WTC11 (cell line): ENCODE measurements around the gene GFRA1. TPM values are rescaled to one million over a fixed set of nuclear protein-coding genes. Genes with fewer than 3 reads are reported as not detected.

Experiments
- ATAC-seq: fragments of 200-7000 bp; cut with Tn5 transposase; 2 replicates; pipeline ENCODE4 v1.10.0; 2021; ENCODE audit warnings: mild to moderate bottlenecking, moderate library complexity
- CTCF ChIA-PET: fragments of 300-600 bp; sonication (Branson Sonifier 250); formaldehyde crosslinking; loops from one replicate; lab custom pipeline; 2021; ENCODE audit warnings: antibody characterized with exemption; lab: Charles Lee
- POLR2A ChIA-PET: fragments of 350-600 bp; sonication (Branson Sonifier 250); formaldehyde crosslinking; loops from one replicate; lab custom pipeline; 2021; ENCODE audit warnings: antibody characterized with exemption; lab: Charles Lee
- DNase-seq: peaks from one replicate; pipeline ENCODE4 v3.0.0; 2021; ENCODE audit warnings: low spot score
- H3K27ac Mint-ChIP-seq: 2 replicates; pipeline ENCODE4 v1.8.0; 2021; ENCODE audit warnings: mixed read lengths
- H3K27me3 Mint-ChIP-seq: 2 replicates; pipeline ENCODE4 v1.8.0; 2021; ENCODE audit warnings: low read depth, mild to moderate bottlenecking, moderate library complexity, mixed read lengths
- H3K36me3 Mint-ChIP-seq: 2 replicates; pipeline ENCODE4 v1.8.0; 2021; ENCODE audit warnings: mixed read lengths
- H3K4me1 Mint-ChIP-seq: 2 replicates; pipeline ENCODE4 v1.8.0; 2022; ENCODE audit warnings: mixed read lengths
- H3K4me3 Mint-ChIP-seq: 2 replicates; pipeline ENCODE4 v1.8.0; 2021; ENCODE audit warnings: mild to moderate bottlenecking, moderate library complexity, mixed read lengths
- H3K9me3 Mint-ChIP-seq: 2 replicates; pipeline ENCODE4 v1.8.0; 2021; ENCODE audit warnings: mixed read lengths
- CREM ChIP-seq: sonication (generic); formaldehyde crosslinking; IDR thresholded peaks from 2 replicates; pipeline ENCODE4 v1.8.1; 2022; ENCODE audit warnings: mild to moderate bottlenecking, missing genetic modification reagents, moderate library complexity
- ELF4 ChIP-seq: sonication (generic); formaldehyde crosslinking; IDR thresholded peaks from 2 replicates; pipeline ENCODE4 v1.8.1; 2022; ENCODE audit warnings: low read depth, mild to moderate bottlenecking, moderate library complexity, missing genetic modification reagents
- EMX1 ChIP-seq: fragments of 250-450 bp; sonication (Bioruptor Pico); IDR thresholded peaks from 2 replicates; pipeline ENCODE4 v1.8.0; 2021; ENCODE audit warnings: mild to moderate bottlenecking
- GABPB1 ChIP-seq: sonication (generic); formaldehyde crosslinking; IDR thresholded peaks from 2 replicates; pipeline ENCODE4 v1.8.1; 2023; ENCODE audit warnings: mild to moderate bottlenecking, missing genetic modification reagents
- GTF2I ChIP-seq: fragments of 250-450 bp; sonication (Bioruptor Pico); conservative IDR thresholded peaks from 2 replicates; pipeline ENCODE4 v1.4.0; 2021; ENCODE audit warnings: mild to moderate bottlenecking
- IRF2 ChIP-seq: sonication (generic); formaldehyde crosslinking; IDR thresholded peaks from 2 replicates; pipeline ENCODE4 v1.8.0; 2022; ENCODE audit warnings: low read depth, missing genetic modification reagents, borderline replicate concordance
- MYBL2 ChIP-seq: sonication (generic); formaldehyde crosslinking; IDR thresholded peaks from 2 replicates; pipeline ENCODE4 v1.8.1; 2023; ENCODE audit warnings: mild to moderate bottlenecking, moderate library complexity, missing genetic modification reagents
- NFATC4 ChIP-seq: fragments of 250-450 bp; sonication (Bioruptor Pico); IDR thresholded peaks from 2 replicates; pipeline ENCODE4 v1.9.0; 2021; ENCODE audit warnings: mild to moderate bottlenecking
- NFE2L1 ChIP-seq: sonication (generic); formaldehyde crosslinking; IDR thresholded peaks from 2 replicates; pipeline ENCODE4 v1.8.1; 2023; ENCODE audit warnings: missing genetic modification reagents
- NFYB ChIP-seq: sonication (generic); formaldehyde crosslinking; conservative IDR thresholded peaks from 2 replicates; pipeline ENCODE4 v1.8.0; 2022; ENCODE audit warnings: low read depth, missing genetic modification reagents
- NR1H2 ChIP-seq: sonication (generic); formaldehyde crosslinking; IDR thresholded peaks from 2 replicates; pipeline ENCODE4 v1.9.0; 2021; ENCODE audit warnings: mild to moderate bottlenecking, moderate library complexity, missing genetic modification reagents
- RORB ChIP-seq: fragments of 250-450 bp; sonication (Bioruptor Pico); IDR thresholded peaks from 2 replicates; pipeline ENCODE4 v1.9.0; 2021; ENCODE audit warnings: mild to moderate bottlenecking
- ZBTB21 ChIP-seq: sonication (generic); formaldehyde crosslinking; IDR thresholded peaks from 2 replicates; pipeline ENCODE4 v1.8.1; 2023; ENCODE audit warnings: mild to moderate bottlenecking, missing genetic modification reagents, borderline replicate concordance
- ZNF263 ChIP-seq: sonication (generic); formaldehyde crosslinking; IDR thresholded peaks from 2 replicates; pipeline ENCODE4 v1.8.1; 2022; ENCODE audit warnings: low read depth, mild to moderate bottlenecking, moderate library complexity, missing genetic modification reagents
- ZNF423 ChIP-seq: fragments of 250-450 bp; sonication (Bioruptor Pico); IDR thresholded peaks from 2 replicates; pipeline ENCODE4 v2.1.2; 2022; ENCODE audit warnings: mild to moderate bottlenecking, moderate library complexity
- total RNA-seq: library from RNA; stranded (reverse); gene quantifications from 3 replicates; pipeline ENCODE4 v1.2.3, GENCODE V29; 2021
- TF ChIP-seq, protein P1 (sequence below): sonication (generic); formaldehyde crosslinking; IDR thresholded peaks from 2 replicates; pipeline ENCODE4 v1.8.1; 2023; ENCODE audit warnings: mild to moderate bottlenecking, missing genetic modification reagents, moderate library complexity
- TF ChIP-seq, protein P2 (sequence below): sonication (generic); formaldehyde crosslinking; IDR thresholded peaks from 2 replicates; pipeline ENCODE4 v1.8.0; 2023; ENCODE audit warnings: mild to moderate bottlenecking, missing genetic modification reagents
- TF ChIP-seq, protein P3 (sequence below): sonication (generic); formaldehyde crosslinking; IDR thresholded peaks from 2 replicates; pipeline ENCODE4 v1.8.1; 2022; ENCODE audit warnings: low read depth, missing genetic modification reagents, borderline replicate concordance
- TF ChIP-seq, protein P4 (sequence below): sonication (generic); formaldehyde crosslinking; IDR thresholded peaks from 2 replicates; pipeline ENCODE4 v1.8.1; 2023; ENCODE audit warnings: mild to moderate bottlenecking, missing genetic modification reagents
- TF ChIP-seq, protein P5 (sequence below): fragments of 250-450 bp; sonication (Bioruptor Pico); IDR thresholded peaks from 2 replicates; pipeline ENCODE4 v1.9.0; 2021; ENCODE audit warnings: mild to moderate bottlenecking
- TF ChIP-seq, protein P6 (sequence below): fragments of 250-450 bp; sonication (Bioruptor Pico); IDR thresholded peaks from 2 replicates; pipeline ENCODE4 v1.9.0; 2021; ENCODE audit warnings: mild to moderate bottlenecking
- TF ChIP-seq, protein P7 (sequence below): sonication (generic); formaldehyde crosslinking; IDR thresholded peaks from 2 replicates; pipeline ENCODE4 v1.8.1; 2023; ENCODE audit warnings: mild to moderate bottlenecking, missing genetic modification reagents, borderline replicate concordance
- TF ChIP-seq, protein P8 (sequence below): sonication (generic); formaldehyde crosslinking; IDR thresholded peaks from 2 replicates; pipeline ENCODE4 v1.8.0; 2022; ENCODE audit warnings: mild to moderate bottlenecking, missing genetic modification reagents

GFRA1 gene
- total RNA-seq, 1 experiment from 2014 or later: 4.4 TPM

DNA sequence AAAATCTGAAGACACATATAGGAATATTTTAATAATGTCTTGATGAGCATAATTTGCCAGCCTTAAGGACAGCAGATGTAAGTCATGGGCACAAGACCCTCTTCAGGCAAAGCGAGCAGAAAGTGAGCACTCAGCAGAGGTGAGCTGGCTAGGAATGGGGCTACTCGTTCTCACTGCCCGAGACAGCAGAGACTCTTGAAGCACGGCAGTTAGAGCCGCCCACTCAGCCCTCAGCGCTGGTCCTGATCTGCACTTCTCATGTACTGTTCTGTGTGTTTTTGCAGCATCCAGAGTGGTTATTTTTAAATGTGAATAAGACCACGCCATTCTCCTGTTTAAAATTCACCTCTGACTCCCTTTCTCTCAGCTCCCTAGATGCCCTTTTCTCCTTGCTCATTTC, 65.3 kb downstream of the GFRA1 start (continued):
- TF ChIP-seq, protein P1, sequence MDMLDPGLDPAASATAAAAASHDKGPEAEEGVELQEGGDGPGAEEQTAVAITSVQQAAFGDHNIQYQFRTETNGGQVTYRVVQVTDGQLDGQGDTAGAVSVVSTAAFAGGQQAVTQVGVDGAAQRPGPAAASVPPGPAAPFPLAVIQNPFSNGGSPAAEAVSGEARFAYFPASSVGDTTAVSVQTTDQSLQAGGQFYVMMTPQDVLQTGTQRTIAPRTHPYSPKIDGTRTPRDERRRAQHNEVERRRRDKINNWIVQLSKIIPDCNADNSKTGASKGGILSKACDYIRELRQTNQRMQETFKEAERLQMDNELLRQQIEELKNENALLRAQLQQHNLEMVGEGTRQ: no peak
- TF ChIP-seq NFYB (CRISPR knock-in tag) (no peak), CREM (CRISPR knock-in tag) (no peak), ZBTB21 (CRISPR knock-in tag) (no peak), NR1H2 (CRISPR knock-in tag) (no peak)
- TF ChIP-seq, protein P2, sequence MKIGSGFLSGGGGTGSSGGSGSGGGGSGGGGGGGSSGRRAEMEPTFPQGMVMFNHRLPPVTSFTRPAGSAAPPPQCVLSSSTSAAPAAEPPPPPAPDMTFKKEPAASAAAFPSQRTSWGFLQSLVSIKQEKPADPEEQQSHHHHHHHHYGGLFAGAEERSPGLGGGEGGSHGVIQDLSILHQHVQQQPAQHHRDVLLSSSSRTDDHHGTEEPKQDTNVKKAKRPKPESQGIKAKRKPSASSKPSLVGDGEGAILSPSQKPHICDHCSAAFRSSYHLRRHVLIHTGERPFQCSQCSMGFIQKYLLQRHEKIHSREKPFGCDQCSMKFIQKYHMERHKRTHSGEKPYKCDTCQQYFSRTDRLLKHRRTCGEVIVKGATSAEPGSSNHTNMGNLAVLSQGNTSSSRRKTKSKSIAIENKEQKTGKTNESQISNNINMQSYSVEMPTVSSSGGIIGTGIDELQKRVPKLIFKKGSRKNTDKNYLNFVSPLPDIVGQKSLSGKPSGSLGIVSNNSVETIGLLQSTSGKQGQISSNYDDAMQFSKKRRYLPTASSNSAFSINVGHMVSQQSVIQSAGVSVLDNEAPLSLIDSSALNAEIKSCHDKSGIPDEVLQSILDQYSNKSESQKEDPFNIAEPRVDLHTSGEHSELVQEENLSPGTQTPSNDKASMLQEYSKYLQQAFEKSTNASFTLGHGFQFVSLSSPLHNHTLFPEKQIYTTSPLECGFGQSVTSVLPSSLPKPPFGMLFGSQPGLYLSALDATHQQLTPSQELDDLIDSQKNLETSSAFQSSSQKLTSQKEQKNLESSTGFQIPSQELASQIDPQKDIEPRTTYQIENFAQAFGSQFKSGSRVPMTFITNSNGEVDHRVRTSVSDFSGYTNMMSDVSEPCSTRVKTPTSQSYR (CRISPR knock-in tag): no peak
- TF ChIP-seq, protein P3, sequence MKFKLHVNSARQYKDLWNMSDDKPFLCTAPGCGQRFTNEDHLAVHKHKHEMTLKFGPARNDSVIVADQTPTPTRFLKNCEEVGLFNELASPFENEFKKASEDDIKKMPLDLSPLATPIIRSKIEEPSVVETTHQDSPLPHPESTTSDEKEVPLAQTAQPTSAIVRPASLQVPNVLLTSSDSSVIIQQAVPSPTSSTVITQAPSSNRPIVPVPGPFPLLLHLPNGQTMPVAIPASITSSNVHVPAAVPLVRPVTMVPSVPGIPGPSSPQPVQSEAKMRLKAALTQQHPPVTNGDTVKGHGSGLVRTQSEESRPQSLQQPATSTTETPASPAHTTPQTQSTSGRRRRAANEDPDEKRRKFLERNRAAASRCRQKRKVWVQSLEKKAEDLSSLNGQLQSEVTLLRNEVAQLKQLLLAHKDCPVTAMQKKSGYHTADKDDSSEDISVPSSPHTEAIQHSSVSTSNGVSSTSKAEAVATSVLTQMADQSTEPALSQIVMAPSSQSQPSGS (CRISPR knock-in tag): no peak

DNA sequence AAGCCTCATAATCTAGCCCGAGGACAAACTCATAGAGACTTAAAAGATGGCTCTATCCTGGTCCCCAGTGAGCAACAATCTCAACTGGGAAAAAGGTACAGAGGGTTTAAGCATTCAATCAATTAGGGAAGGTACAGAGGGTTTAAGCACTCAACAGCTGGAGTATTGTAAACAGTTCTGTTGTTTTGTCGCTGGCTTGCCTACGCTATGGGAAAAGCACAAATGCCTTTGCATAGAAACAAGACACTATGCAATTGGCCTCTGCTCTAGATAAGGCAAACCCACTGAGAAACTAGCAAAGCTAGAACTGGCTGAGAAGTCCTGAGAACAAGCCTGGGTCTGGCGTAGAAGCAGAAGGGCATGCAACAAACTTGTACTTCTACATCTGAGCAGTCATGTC, 69.3 kb downstream of the GFRA1 start:
- Mint-ChIP-seq H3K9me3 (no peaks in the 10 kb centered on the region), H3K27me3 (no peaks in the 10 kb centered on the region), H3K27ac (no peak overlapping the region), H3K4me3 (no peak overlapping the region), H3K4me1 (no peaks in the 10 kb centered on the region), H3K36me3 (no peaks in the 10 kb centered on the region)
- CTCF ChIA-PET: interaction anchor here (0.6 kb wide), 1 partner anchor 294 kb away, joined by 4 read pairs; no protein-coding TSS in a partner anchor
- no peak for DNase-seq
- ATAC-seq: no peak
- POLR2A ChIA-PET: no interaction called here
- TF ChIP-seq, protein P4, sequence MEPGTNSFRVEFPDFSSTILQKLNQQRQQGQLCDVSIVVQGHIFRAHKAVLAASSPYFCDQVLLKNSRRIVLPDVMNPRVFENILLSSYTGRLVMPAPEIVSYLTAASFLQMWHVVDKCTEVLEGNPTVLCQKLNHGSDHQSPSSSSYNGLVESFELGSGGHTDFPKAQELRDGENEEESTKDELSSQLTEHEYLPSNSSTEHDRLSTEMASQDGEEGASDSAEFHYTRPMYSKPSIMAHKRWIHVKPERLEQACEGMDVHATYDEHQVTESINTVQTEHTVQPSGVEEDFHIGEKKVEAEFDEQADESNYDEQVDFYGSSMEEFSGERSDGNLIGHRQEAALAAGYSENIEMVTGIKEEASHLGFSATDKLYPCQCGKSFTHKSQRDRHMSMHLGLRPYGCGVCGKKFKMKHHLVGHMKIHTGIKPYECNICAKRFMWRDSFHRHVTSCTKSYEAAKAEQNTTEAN (CRISPR knock-in tag): no peak
- TF ChIP-seq, protein P5, sequence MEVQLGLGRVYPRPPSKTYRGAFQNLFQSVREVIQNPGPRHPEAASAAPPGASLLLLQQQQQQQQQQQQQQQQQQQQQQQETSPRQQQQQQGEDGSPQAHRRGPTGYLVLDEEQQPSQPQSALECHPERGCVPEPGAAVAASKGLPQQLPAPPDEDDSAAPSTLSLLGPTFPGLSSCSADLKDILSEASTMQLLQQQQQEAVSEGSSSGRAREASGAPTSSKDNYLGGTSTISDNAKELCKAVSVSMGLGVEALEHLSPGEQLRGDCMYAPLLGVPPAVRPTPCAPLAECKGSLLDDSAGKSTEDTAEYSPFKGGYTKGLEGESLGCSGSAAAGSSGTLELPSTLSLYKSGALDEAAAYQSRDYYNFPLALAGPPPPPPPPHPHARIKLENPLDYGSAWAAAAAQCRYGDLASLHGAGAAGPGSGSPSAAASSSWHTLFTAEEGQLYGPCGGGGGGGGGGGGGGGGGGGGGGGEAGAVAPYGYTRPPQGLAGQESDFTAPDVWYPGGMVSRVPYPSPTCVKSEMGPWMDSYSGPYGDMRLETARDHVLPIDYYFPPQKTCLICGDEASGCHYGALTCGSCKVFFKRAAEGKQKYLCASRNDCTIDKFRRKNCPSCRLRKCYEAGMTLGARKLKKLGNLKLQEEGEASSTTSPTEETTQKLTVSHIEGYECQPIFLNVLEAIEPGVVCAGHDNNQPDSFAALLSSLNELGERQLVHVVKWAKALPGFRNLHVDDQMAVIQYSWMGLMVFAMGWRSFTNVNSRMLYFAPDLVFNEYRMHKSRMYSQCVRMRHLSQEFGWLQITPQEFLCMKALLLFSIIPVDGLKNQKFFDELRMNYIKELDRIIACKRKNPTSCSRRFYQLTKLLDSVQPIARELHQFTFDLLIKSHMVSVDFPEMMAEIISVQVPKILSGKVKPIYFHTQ (CRISPR knock-in tag): no peak
- TF ChIP-seq IRF2 (no peak), ELF4 (CRISPR knock-in tag) (no peak), EMX1 (CRISPR knock-in tag) (no peak), MYBL2 (CRISPR knock-in tag) (no peak), ZNF263 (CRISPR knock-in tag) (no peak), ZNF423 (CRISPR knock-in tag) (no peak), RORB (no peak), NFE2L1 (CRISPR knock-in tag) (no peak), GTF2I (no peak), NFATC4 (no peak), NFYB (CRISPR knock-in tag) (no peak), GABPB1 (CRISPR knock-in tag) (no peak)
- TF ChIP-seq, protein P6, sequence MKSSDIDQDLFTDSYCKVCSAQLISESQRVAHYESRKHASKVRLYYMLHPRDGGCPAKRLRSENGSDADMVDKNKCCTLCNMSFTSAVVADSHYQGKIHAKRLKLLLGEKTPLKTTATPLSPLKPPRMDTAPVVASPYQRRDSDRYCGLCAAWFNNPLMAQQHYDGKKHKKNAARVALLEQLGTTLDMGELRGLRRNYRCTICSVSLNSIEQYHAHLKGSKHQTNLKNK (CRISPR knock-in tag): no peak
- TF ChIP-seq, protein P7, sequence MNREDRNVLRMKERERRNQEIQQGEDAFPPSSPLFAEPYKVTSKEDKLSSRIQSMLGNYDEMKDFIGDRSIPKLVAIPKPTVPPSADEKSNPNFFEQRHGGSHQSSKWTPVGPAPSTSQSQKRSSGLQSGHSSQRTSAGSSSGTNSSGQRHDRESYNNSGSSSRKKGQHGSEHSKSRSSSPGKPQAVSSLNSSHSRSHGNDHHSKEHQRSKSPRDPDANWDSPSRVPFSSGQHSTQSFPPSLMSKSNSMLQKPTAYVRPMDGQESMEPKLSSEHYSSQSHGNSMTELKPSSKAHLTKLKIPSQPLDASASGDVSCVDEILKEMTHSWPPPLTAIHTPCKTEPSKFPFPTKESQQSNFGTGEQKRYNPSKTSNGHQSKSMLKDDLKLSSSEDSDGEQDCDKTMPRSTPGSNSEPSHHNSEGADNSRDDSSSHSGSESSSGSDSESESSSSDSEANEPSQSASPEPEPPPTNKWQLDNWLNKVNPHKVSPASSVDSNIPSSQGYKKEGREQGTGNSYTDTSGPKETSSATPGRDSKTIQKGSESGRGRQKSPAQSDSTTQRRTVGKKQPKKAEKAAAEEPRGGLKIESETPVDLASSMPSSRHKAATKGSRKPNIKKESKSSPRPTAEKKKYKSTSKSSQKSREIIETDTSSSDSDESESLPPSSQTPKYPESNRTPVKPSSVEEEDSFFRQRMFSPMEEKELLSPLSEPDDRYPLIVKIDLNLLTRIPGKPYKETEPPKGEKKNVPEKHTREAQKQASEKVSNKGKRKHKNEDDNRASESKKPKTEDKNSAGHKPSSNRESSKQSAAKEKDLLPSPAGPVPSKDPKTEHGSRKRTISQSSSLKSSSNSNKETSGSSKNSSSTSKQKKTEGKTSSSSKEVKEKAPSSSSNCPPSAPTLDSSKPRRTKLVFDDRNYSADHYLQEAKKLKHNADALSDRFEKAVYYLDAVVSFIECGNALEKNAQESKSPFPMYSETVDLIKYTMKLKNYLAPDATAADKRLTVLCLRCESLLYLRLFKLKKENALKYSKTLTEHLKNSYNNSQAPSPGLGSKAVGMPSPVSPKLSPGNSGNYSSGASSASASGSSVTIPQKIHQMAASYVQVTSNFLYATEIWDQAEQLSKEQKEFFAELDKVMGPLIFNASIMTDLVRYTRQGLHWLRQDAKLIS (CRISPR knock-in tag): no peak
- TF ChIP-seq, protein P8, sequence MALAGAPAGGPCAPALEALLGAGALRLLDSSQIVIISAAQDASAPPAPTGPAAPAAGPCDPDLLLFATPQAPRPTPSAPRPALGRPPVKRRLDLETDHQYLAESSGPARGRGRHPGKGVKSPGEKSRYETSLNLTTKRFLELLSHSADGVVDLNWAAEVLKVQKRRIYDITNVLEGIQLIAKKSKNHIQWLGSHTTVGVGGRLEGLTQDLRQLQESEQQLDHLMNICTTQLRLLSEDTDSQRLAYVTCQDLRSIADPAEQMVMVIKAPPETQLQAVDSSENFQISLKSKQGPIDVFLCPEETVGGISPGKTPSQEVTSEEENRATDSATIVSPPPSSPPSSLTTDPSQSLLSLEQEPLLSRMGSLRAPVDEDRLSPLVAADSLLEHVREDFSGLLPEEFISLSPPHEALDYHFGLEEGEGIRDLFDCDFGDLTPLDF: no peak
